SK-N-SH (cell line): ENCODE results near the gene IL22RA1. TPM values are rescaled to one million over a fixed set of nuclear protein-coding genes. Genes with fewer than 3 reads are reported as not detected.

Source experiments
- CTCF ChIA-PET: fragments of 300-600, 350-600 bp; formaldehyde crosslinking; extraction: SDS; loops from one replicate; lab custom pipeline; 2021; lab: Yijun Ruan, JAX
- POLR2A ChIA-PET: fragments of 350-600 bp; sonication (Branson Sonifier 250); formaldehyde crosslinking; extraction: SDS; loops from one replicate; lab custom pipeline; 2020; ENCODE audit warnings: antibody characterized with exemption, inconsistent platforms; lab: Yijun Ruan, JAX
- DNase-seq: peaks from one replicate; pipeline ENCODE4 v3.0.0; 2012
- H2AFZ ChIP-seq: fragments of 200-600 bp; sonication (generic); 2 replicates; pipeline ENCODE4 v1.8.1; 2016; ENCODE audit warnings: antibody characterized with exemption, mild to moderate bottlenecking, low read depth
- H3F3A ChIP-seq: fragments of 200-600 bp; sonication (generic); replicated peaks from 2 replicates; pipeline ENCODE3; 2016; ENCODE audit warnings: antibody characterized with exemption, mild to moderate bottlenecking; ENCODE audit not compliant: insufficient read depth
- H3K27ac ChIP-seq, 2 experiments: fragments of 200-500 bp in 1 of 2; fragments of 200-600 bp in 1 of 2; sonication (Bioruptor generic) in 1 of 2; sonication (generic), shearing (Covaris generic) in 1 of 2; 2 replicates each; pipeline versions ENCODE4 v1.5.1 to v1.6.1; 2014 to 2016; ENCODE audit warnings: low read depth in 2 of 2, inconsistent platforms in 1 of 2, low read length in 1 of 2, mild to moderate bottlenecking in 1 of 2, mixed read lengths in 1 of 2
- H3K27me3 ChIP-seq: fragments of 200-600 bp; sonication (generic), shearing (Covaris generic); 2 replicates; pipeline ENCODE4 v1.6.1; 2016; ENCODE audit warnings: mixed run types; ENCODE audit not compliant: insufficient read depth
- H3K36me3 ChIP-seq, 2 experiments: fragments of 200-500 bp in 1 of 2; fragments of 200-600 bp in 1 of 2; sonication (Bioruptor generic) in 1 of 2; sonication (generic) in 1 of 2; replicated peaks in 1 of 2; 2 replicates each; pipeline versions ENCODE3 to v1.5.1; 2014 to 2016; ENCODE audit warnings: low read length in 1 of 2, mild to moderate bottlenecking in 1 of 2; ENCODE audit not compliant: insufficient read depth in 2 of 2, control insufficient read depth in 1 of 2
- H3K4me1 ChIP-seq, 2 experiments: fragments of 200-500 bp in 1 of 2; fragments of 200-600 bp in 1 of 2; sonication (Bioruptor generic) in 1 of 2; sonication (generic), shearing (Covaris generic) in 1 of 2; 2 replicates each; pipeline versions ENCODE4 v1.5.1 to v1.6.1; 2014 to 2016; ENCODE audit warnings: low read depth in 1 of 2, low read length in 1 of 2, mixed run types in 1 of 2; ENCODE audit not compliant: insufficient read depth in 2 of 2, control insufficient read depth in 1 of 2
- H3K4me2 ChIP-seq: fragments of 200-600 bp; sonication (generic), shearing (Covaris generic); 2 replicates; pipeline ENCODE4 v1.6.1; 2017; ENCODE audit warnings: mixed run types
- H3K4me3 ChIP-seq, 2 experiments: fragments of 200-500 bp in 1 of 2; fragments of 200-600 bp in 1 of 2; sonication (Bioruptor generic) in 1 of 2; sonication (generic), shearing (Covaris generic) in 1 of 2; 2 replicates each; pipeline versions ENCODE4 v1.5.1 to v1.8.1; 2014 to 2016; ENCODE audit warnings: low read depth in 2 of 2, inconsistent platforms in 1 of 2, low read length in 1 of 2, mild to moderate bottlenecking in 1 of 2, mixed read lengths in 1 of 2, moderate library complexity in 1 of 2
- H3K79me2 ChIP-seq: fragments of 200-600 bp; sonication (generic); 2 replicates; pipeline ENCODE4 v1.8.1; 2017; ENCODE audit warnings: mild to moderate bottlenecking; ENCODE audit not compliant: insufficient read depth
- H3K9ac ChIP-seq: fragments of 200-600 bp; sonication (generic); 2 replicates; pipeline ENCODE4 v1.6.1; 2017; ENCODE audit warnings: mixed run types
- H3K9me2 ChIP-seq: fragments of 200-600 bp; sonication (generic); 2 replicates; pipeline ENCODE4 v1.6.1; 2017; ENCODE audit warnings: mixed run types
- H3K9me3 ChIP-seq: fragments of 200-600 bp; sonication (generic); 2 replicates; pipeline ENCODE4 v1.6.1; 2017; ENCODE audit warnings: mixed run types, mild to moderate bottlenecking, moderate library complexity
- H4K20me1 ChIP-seq: fragments of 200-600 bp; sonication (generic); 2 replicates; pipeline ENCODE4 v1.6.1; 2017; ENCODE audit warnings: mild to moderate bottlenecking, mixed run types; ENCODE audit not compliant: insufficient read depth
- CHD2 ChIP-seq: fragments of 150-350 bp; IDR thresholded peaks from 2 replicates; pipeline ENCODE4 v1.6.1; 2018; ENCODE audit warnings: low read length; ENCODE audit not compliant: partially characterized antibody
- CTCF ChIP-seq: fragments of 200-600 bp; sonication (generic); IDR thresholded peaks from 2 replicates; pipeline ENCODE4 v1.6.1; 2017; ENCODE audit warnings: antibody characterized with exemption, mild to moderate bottlenecking, moderate library complexity
- ELF1 ChIP-seq: IDR thresholded peaks from 2 replicates; pipeline ENCODE4 v1.4.0; 2012
- FOXJ3 ChIP-seq: sonication (generic); formaldehyde crosslinking; IDR thresholded peaks from 2 replicates; pipeline ENCODE4 v1.5.1; 2020; ENCODE audit warnings: mild to moderate bottlenecking, missing genetic modification reagents
- FOXM1 ChIP-seq: IDR thresholded peaks from 2 replicates; pipeline ENCODE4 v1.4.0; 2012; ENCODE audit warnings: low read depth, mild to moderate bottlenecking
- IRF3 ChIP-seq: fragments of 150-350 bp; IDR thresholded peaks from 2 replicates; pipeline ENCODE4 v1.6.1; 2016; ENCODE audit warnings: mild to moderate bottlenecking, low read depth, low read length
- MAX ChIP-seq: IDR thresholded peaks from 2 replicates; pipeline ENCODE4 v1.4.0; 2012; ENCODE audit warnings: low read depth
- MEF2A ChIP-seq: IDR thresholded peaks from 2 replicates; pipeline ENCODE4 v1.4.0; 2012; ENCODE audit warnings: low read depth, borderline replicate concordance
- MXI1 ChIP-seq: IDR thresholded peaks from 2 replicates; pipeline ENCODE4 v1.6.1; 2012; ENCODE audit warnings: mild to moderate bottlenecking, low read depth, low read length, improper control_type of control experiment
- NRF1 ChIP-seq: IDR thresholded peaks from 2 replicates; pipeline ENCODE4 v1.6.1; 2012; ENCODE audit warnings: low read depth, mild to moderate bottlenecking, low read length
- RAD21 ChIP-seq: IDR thresholded peaks from 2 replicates; pipeline ENCODE4 v1.6.1; 2012; ENCODE audit warnings: mild to moderate bottlenecking, low read length
- REST ChIP-seq: IDR thresholded peaks from 2 replicates; pipeline ENCODE4 v1.6.1; 2012; ENCODE audit warnings: mild to moderate bottlenecking, low read depth, low read length, moderate library complexity
- RFX5 ChIP-seq: IDR thresholded peaks from 2 replicates; pipeline ENCODE4 v1.6.1; 2012; ENCODE audit warnings: mild to moderate bottlenecking, improper control_type of control experiment, low read length
- SIN3A ChIP-seq: IDR thresholded peaks from 2 replicates; pipeline ENCODE4 v1.6.1; 2012; ENCODE audit warnings: low read depth, mild to moderate bottlenecking, low read length, moderate library complexity, borderline replicate concordance
- SMC3 ChIP-seq: IDR thresholded peaks from 2 replicates; pipeline ENCODE4 v1.6.1; 2012; ENCODE audit warnings: low read depth, low read length, improper control_type of control experiment
- TAF1 ChIP-seq: IDR thresholded peaks from 2 replicates; pipeline ENCODE4 v1.6.1; 2012; ENCODE audit warnings: low read depth, mild to moderate bottlenecking, low read length, moderate library complexity, borderline replicate concordance
- YY1 ChIP-seq: IDR thresholded peaks from 2 replicates; pipeline ENCODE4 v1.4.0; 2012; ENCODE audit warnings: low read depth, mild to moderate bottlenecking
- WGBS: methylation state at CpG from one replicate; pipeline ENCODE4 v1.1.6; 2017; ENCODE audit warnings: low lambda C conversion rate; 5-methylcytosine and 5-hydroxymethylcytosine counted together
- polyA plus RNA-seq, 3 experiments: library from polyadenylated mRNA; depleted of rRNA; stranded (reverse); fragments of >200 nt; gene quantifications; 2 replicates each; pipeline ENCODE4 v1.2.3, GENCODE V29; 2012
- TF ChIP-seq, protein P1 (sequence below): IDR thresholded peaks from 2 replicates; pipeline ENCODE4; 2012
- TF ChIP-seq, protein P2 (sequence below): fragments of 150-350 bp; IDR thresholded peaks from 2 replicates; pipeline ENCODE4 v1.6.1; 2017; ENCODE audit warnings: antibody characterized with exemption, low read length, low read depth, borderline replicate concordance
- TF ChIP-seq, protein P3 (sequence below): IDR thresholded peaks from 2 replicates; pipeline ENCODE4 v1.4.0; 2012; ENCODE audit warnings: low read depth, borderline replicate concordance

Gene IL22RA1
- polyA plus RNA-seq, 1 of the 3 experiments (the other 2 are of a cell fraction): 0.03 TPM

- no peak overlapping the region for H3K4me3 ChIP-seq
- WGBS: 68% methylated on average over 2 of the region's 2 CpGs
These were observed 18.0 kb downstream of the IL22RA1 start for GRCh38 chr1:24124980-24125379.

More at GRCh38 chr1:24124980-24125379, 18.0 kb downstream of the IL22RA1 start:
- CTCF ChIA-PET: interaction anchor here (0.9 to 1.6 kb wide), 5 partner anchors 13 to 268 kb away, joined by 3 to 8 read pairs (median 4); partner anchors contain the start of gene MYOM3
- DNase-seq: no peak
- Histone ChIP-seq H3K4me1 (no peaks in the 10 kb centered on the region; a peak in 1 of 4 replicates), H3K27me3 (no peaks in the 10 kb centered on the region), H3K9me2 (no peaks in the 10 kb centered on the region), H3K36me3 (no peaks in the 10 kb centered on the region), H3K4me2 (no peak overlapping the region), H4K20me1 (no peaks in the 10 kb centered on the region), H2AFZ (no peak overlapping the region), H3K27ac (no peak overlapping the region), H3K9ac (no peak overlapping the region), H3K9me3 (no peaks in the 10 kb centered on the region), H3F3A (no peaks in the 10 kb centered on the region), H3K79me2 (no peaks in the 10 kb centered on the region)
- TF ChIP-seq MAX (no peak), ELF1 (no peak), FOXJ3 (CRISPR knock-in tag) (no peak), NRF1 (no peak), SMC3 (no peak), RFX5 (no peak), FOXM1 (no peak), MXI1 (no peak), CHD2 (no peak), MEF2A (no peak), IRF3 (no peak), TAF1 (no peak), RAD21 (no peak), YY1 (no peak), CTCF (no peak), SIN3A (no peak), REST (no peak)
- TF ChIP-seq, protein P1, sequence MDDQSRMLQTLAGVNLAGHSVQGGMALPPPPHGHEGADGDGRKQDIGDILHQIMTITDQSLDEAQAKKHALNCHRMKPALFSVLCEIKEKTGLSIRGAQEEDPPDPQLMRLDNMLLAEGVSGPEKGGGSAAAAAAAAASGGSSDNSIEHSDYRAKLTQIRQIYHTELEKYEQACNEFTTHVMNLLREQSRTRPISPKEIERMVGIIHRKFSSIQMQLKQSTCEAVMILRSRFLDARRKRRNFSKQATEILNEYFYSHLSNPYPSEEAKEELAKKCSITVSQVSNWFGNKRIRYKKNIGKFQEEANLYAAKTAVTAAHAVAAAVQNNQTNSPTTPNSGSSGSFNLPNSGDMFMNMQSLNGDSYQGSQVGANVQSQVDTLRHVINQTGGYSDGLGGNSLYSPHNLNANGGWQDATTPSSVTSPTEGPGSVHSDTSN: no peak
- TF ChIP-seq, protein P2, sequence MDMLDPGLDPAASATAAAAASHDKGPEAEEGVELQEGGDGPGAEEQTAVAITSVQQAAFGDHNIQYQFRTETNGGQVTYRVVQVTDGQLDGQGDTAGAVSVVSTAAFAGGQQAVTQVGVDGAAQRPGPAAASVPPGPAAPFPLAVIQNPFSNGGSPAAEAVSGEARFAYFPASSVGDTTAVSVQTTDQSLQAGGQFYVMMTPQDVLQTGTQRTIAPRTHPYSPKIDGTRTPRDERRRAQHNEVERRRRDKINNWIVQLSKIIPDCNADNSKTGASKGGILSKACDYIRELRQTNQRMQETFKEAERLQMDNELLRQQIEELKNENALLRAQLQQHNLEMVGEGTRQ: no peak
- TF ChIP-seq, protein P3, sequence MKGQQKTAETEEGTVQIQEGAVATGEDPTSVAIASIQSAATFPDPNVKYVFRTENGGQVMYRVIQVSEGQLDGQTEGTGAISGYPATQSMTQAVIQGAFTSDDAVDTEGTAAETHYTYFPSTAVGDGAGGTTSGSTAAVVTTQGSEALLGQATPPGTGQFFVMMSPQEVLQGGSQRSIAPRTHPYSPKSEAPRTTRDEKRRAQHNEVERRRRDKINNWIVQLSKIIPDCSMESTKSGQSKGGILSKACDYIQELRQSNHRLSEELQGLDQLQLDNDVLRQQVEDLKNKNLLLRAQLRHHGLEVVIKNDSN: no peak
- POLR2A ChIA-PET: no interaction called here
